Lung (tissue), 12 donors: ENCODE measurements around the gene MSL1. TPM values are rescaled to one million over a fixed set of nuclear protein-coding genes. Genes with fewer than 3 reads are reported as not detected.

Experiments
- ATAC-seq: fragments of 200-7000 bp; cut with Tn5 transposase; one replicate; pipeline ENCODE4 v1.9.1; 2020; ENCODE audit warnings: moderate number of reproducible peaks; ENCODE audit not compliant: insufficient read depth, low FRiP score
- DNase-seq, 3 donors: peaks; one replicate each; pipeline ENCODE4 v3.0.0-alpha.2; 2013 to 2017
- H3K27ac ChIP-seq, 2 donors: one replicate each; pipeline ENCODE4 v1.5.1; 2013; ENCODE audit warnings: mild to moderate bottlenecking in 2 of 2, moderate library complexity in 2 of 2, control low read depth in 1 of 2, inconsistent platforms in 1 of 2, low read depth in 1 of 2, low read length in 1 of 2
- H3K27me3 ChIP-seq, 3 donors: one replicate each; pipeline ENCODE4 v1.5.1; 2013; ENCODE audit warnings: low read length in 2 of 3; ENCODE audit not compliant: control insufficient read depth in 3 of 3, insufficient read depth in 3 of 3
- H3K36me3 ChIP-seq, 4 donors: one replicate each; pipeline ENCODE4 v1.5.1; 2013; ENCODE audit warnings: low read length in 4 of 4, mild to moderate bottlenecking in 1 of 4, moderate library complexity in 1 of 4; ENCODE audit not compliant: control insufficient read depth in 4 of 4, insufficient read depth in 4 of 4
- H3K4me1 ChIP-seq, 5 donors: one replicate each; pipeline ENCODE4 v1.5.1; 2013; ENCODE audit warnings: low read length in 5 of 5, mild to moderate bottlenecking in 2 of 5, moderate library complexity in 1 of 5; ENCODE audit not compliant: control insufficient read depth in 5 of 5, insufficient read depth in 5 of 5
- H3K4me3 ChIP-seq: one replicate; pipeline ENCODE4 v1.5.1; 2013; ENCODE audit warnings: mild to moderate bottlenecking, control low read depth, moderate library complexity
- H3K9ac ChIP-seq, 2 donors: one replicate each; pipeline ENCODE4 v1.5.1; 2013; ENCODE audit warnings: low read length in 2 of 2, control low read depth in 1 of 2; ENCODE audit not compliant: insufficient read depth in 1 of 2
- H3K9me3 ChIP-seq, 4 donors: one replicate each; pipeline ENCODE4 v1.5.1; 2013; ENCODE audit warnings: low read length in 3 of 4, mild to moderate bottlenecking in 1 of 4, moderate library complexity in 1 of 4; ENCODE audit not compliant: control insufficient read depth in 4 of 4, insufficient read depth in 3 of 4
- CTCF ChIP-seq: IDR thresholded peaks from 2 replicates; pipeline ENCODE4 v1.5.1; 2012; ENCODE audit warnings: mild to moderate bottlenecking; ENCODE audit errors: control extremely low read depth, extremely low read depth
- WGBS, 2 donors: extraction: QIAGEN DNeasy Blood & Tissue Kit; methylation state at CpG; one replicate each; pipeline ENCODE4 v1.1.7; 2013; 5-methylcytosine and 5-hydroxymethylcytosine counted together
- polyA plus RNA-seq, 2 donors: library from polyadenylated mRNA; stranded (reverse); fragments of 200-250 nt; gene quantifications; one replicate each; pipeline ENCODE4 v1.2.1, GENCODE V29; 2013
- total RNA-seq, 2 donors: library from RNA; depleted of rRNA in 1 of 2; stranded (reverse); fragments of >200 nt in 1 of 2; gene quantifications; one replicate each; pipeline ENCODE4 v1.2.1, GENCODE V29; 2014 to 2021
- donor health status: control.
- donor health status: control.
- donor health status: Bipolar disorder and iron deficiency.
- donor health status: healthy.
- donor health status: DM: yes; HTN: yes; CAD: no.

Gene MSL1
- total and polyA plus RNA-seq, 4 donors = 73.2 to 111 (median 84.7) TPM

GRCh38 chr17:40171750-40172149 is 50.0 kb downstream of the MSL1 start:
- Histone ChIP-seq H3K27ac (no peak overlapping the region), H3K4me1 (peaks cover 0 to 7% (median under 1%) of the 10 kb centered on the region in 5 donors), H3K36me3 (peaks cover 37 to 50% (median 43%) of the 10 kb centered on the region in 4 donors), H3K4me3 (no peak overlapping the region), H3K9me3 (no peaks in the 10 kb centered on the region), H3K9ac (no peak overlapping the region), H3K27me3 (no peaks in the 10 kb centered on the region)
- ATAC-seq (no peak), DNase-seq (no peak)
- 91 to 100% methylated on average over 1 of the region's 1 CpG for WGBS, 2 donors
- no peak for TF ChIP-seq CTCF

- Histone ChIP-seq H3K36me3 (peaks cover 29 to 35% (median 33%) of the 10 kb centered on the region in 4 donors), H3K4me1 (peaks cover 0 to 6% (median 4%) of the 10 kb centered on the region in 5 donors), H3K27me3 (no peaks in the 10 kb centered on the region), H3K9me3 (no peaks in the 10 kb centered on the region), H3K9ac (no peak overlapping the region), H3K4me3 (no peak overlapping the region), H3K27ac (no peak overlapping the region)
- DNase-seq = no peak
- no peak for TF ChIP-seq CTCF
- WGBS, 2 donors = 91 to 92% methylated on average over 4 of the region's 4 CpGs
- ATAC-seq = no peak
Observed at GRCh38 chr17:40173091-40173777, 51.5 kb downstream of the MSL1 start.

- Histone ChIP-seq H3K4me1 (peaks cover 0 to 6% (median 4%) of the 10 kb centered on the region in 5 donors), H3K9ac (no peak overlapping the region), H3K27ac (no peak overlapping the region), H3K36me3 (peaks cover 29 to 33% (median 31%) of the 10 kb centered on the region in 4 donors), H3K27me3 (no peaks in the 10 kb centered on the region), H3K4me3 (no peak overlapping the region), H3K9me3 (no peaks in the 10 kb centered on the region)
- no peak for DNase-seq
- TF ChIP-seq CTCF = no peak
- ATAC-seq = no peak
- WGBS, 2 donors = 66 to 84% methylated on average over 3 of the region's 3 CpGs
Observed at GRCh38 chr17:40173778-40174135, 52.0 kb downstream of the MSL1 start.

- peaks cover 0 to 6% (median 4%) of the 10 kb centered on the region in 5 donors for H3K4me1 ChIP-seq
- DNase-seq (no peak), ATAC-seq (no peak)
- peak overlapping the region in 1 of 2 donors; percentile 42 for H3K27ac ChIP-seq
- 95 to 97% methylated on average over 1 of the region's 1 CpG for WGBS, 2 donors
- H3K27me3 ChIP-seq = no peaks in the 10 kb centered on the region
- H3K9me3 ChIP-seq = no peaks in the 10 kb centered on the region
- no peak overlapping the region for H3K4me3 ChIP-seq
- TF ChIP-seq CTCF = no peak
- H3K36me3 ChIP-seq = peaks cover 27 to 30% (median 30%) of the 10 kb centered on the region in 4 donors
- H3K9ac ChIP-seq = no peak overlapping the region
Observed at GRCh38 chr17:40174514-40174913, 52.7 kb downstream of the MSL1 start.
